K562 (cell line): ENCODE results near the gene LEPROT. TPM values are rescaled to one million over a fixed set of nuclear protein-coding genes. Genes with fewer than 3 reads are reported as not detected.

Experiments used
- CREB3L1 ChIP-seq: fragments of 450-650 bp; IDR thresholded peaks from 2 replicates; pipeline ENCODE4 v1.6.1; 2014; ENCODE audit warnings: low read depth, mild to moderate bottlenecking, moderate library complexity, borderline replicate concordance
- E2F4 ChIP-seq: sonication (generic); formaldehyde crosslinking; IDR thresholded peaks from 2 replicates; pipeline ENCODE4 v1.8.0; 2022; ENCODE audit warnings: mild to moderate bottlenecking, low read depth, missing genetic modification reagents
- MNT ChIP-seq, 2 experiments: fragments of 450-650 bp; conservative IDR thresholded peaks; 2 replicates each; pipeline ENCODE4 v1.6.1; 2017; ENCODE audit warnings: mild to moderate bottlenecking in 2 of 2, moderate library complexity in 2 of 2
- NCOA1 ChIP-seq: fragments of 450-650 bp; IDR thresholded peaks from 2 replicates; pipeline ENCODE4 v1.6.1; 2016; ENCODE audit warnings: low read depth
- NFATC3 ChIP-seq: fragments of 450-650 bp; IDR thresholded peaks from 2 replicates; pipeline ENCODE4 v1.6.1; 2017; ENCODE audit warnings: mild to moderate bottlenecking
- PKNOX1 ChIP-seq: fragments of 450-650 bp; IDR thresholded peaks from 2 replicates; pipeline ENCODE4 v1.6.1; 2016
- SRF ChIP-seq, 2 experiments: fragments of 250-450, 450-650 bp in 1 of 2; sonication (Bioruptor Pico) in 1 of 2; sonication (generic) in 1 of 2; formaldehyde crosslinking; IDR thresholded peaks; 2 replicates each; pipeline versions ENCODE4 v1.5.0 to v1.5.1; 2020 to 2022; ENCODE audit warnings: mild to moderate bottlenecking in 1 of 2, missing genetic modification reagents in 1 of 2
- TAL1 ChIP-seq: fragments of 450-650 bp; IDR thresholded peaks from 2 replicates; pipeline ENCODE4 v1.6.1; 2016; ENCODE audit warnings: mild to moderate bottlenecking
- TBL1XR1 ChIP-seq, 2 experiments: IDR thresholded peaks; 2 replicates each; pipeline ENCODE4 v1.6.1; 2012; ENCODE audit warnings: improper control_type of control experiment in 2 of 2, low read length in 2 of 2, mild to moderate bottlenecking in 1 of 2
- TBP ChIP-seq: optimal IDR thresholded peaks from 2 replicates; pipeline ENCODE3; 2011; ENCODE audit warnings: low read depth, low read length, improper control_type of control experiment
- ZNF146 ChIP-seq: IDR thresholded peaks from one replicate; pipeline ENCODE4 v1.6.1; 2018; ENCODE audit warnings: missing compliant biosample characterization; ENCODE audit not compliant: unreplicated experiment
- ZNF586 ChIP-seq: fragments of 450-650 bp; formaldehyde crosslinking; conservative IDR thresholded peaks from 2 replicates; pipeline ENCODE4 v1.4.0; 2020; ENCODE audit warnings: mild to moderate bottlenecking, moderate library complexity
- ZNF766 ChIP-seq: fragments of 200-800 bp; sonication (Bioruptor generic); conservative IDR thresholded peaks from 2 replicates; pipeline ENCODE4 v1.6.1; 2016; ENCODE audit warnings: missing genetic modification characterization, missing compliant biosample characterization
- polyA plus RNA-seq, 8 experiments: library from polyadenylated mRNA; depleted of rRNA in 4 of 8; stranded (reverse) in 5 of 8; unstranded in 3 of 8; fragments of >200 nt; fragmentation: Nextera tagmentation in 2 of 8; fragmentation: Illumina TruSeq in 1 of 8; extraction: Ambion mirVana in 2 of 8; extraction: Trizol in 1 of 8; gene quantifications; 2 replicates each; pipeline versions ENCODE4 v1.2.1 to v1.2.3, GENCODE V29; 2011 to 2014; ENCODE audit warnings: inconsistent platforms in 1 of 8, missing spikeins in 1 of 8
- total RNA-seq, 7 experiments: library from RNA; depleted of rRNA in 6 of 7; stranded (reverse); fragments of >200 nt in 6 of 7; fragmentation: Illumina TruSeq in 2 of 7; extraction: Trizol in 2 of 7; gene quantifications; 2 replicates each; pipeline versions ENCODE4 v1.2.1 to v1.2.3, GENCODE V29; 2011 to 2021; ENCODE audit warnings: low replicate concordance in 1 of 7
- TF ChIP-seq, protein P1 (sequence below): IDR thresholded peaks from 3 replicates; pipeline ENCODE4 v1.6.1; 2011; ENCODE audit warnings: borderline replicate concordance, mild to moderate bottlenecking, moderate library complexity; ENCODE audit not compliant: insufficient read length; ENCODE audit errors: extremely low read depth

LEPROT gene
- total and polyA plus RNA-seq, 9 of the 15 experiments (the other 6 are each of a cell fraction or from before 2014, with no cell fraction given): 28.1 to 97.5 (median 45.8) TPM

GRCh38 chr1:65419681-65420589 lies 533 bp upstream of the LEPROT start (continued):
- TF ChIP-seq CREB3L1 (peak; percentile 44; the same call in 1 of the 2 replicates), ZNF146 (no peak), SRF (CRISPR knock-in tag; IDR thresholded peaks at IDR 0.05) (peak in 1 of 2 experiments; percentile 26; a peak in 1 of 4 replicates), E2F4 (CRISPR knock-in tag) (no peak), TAL1 (no peak; the same call in 1 of the 2 replicates), MNT (conservative IDR thresholded peaks at IDR 0.05) (peak; percentile 31 to 66; a peak in 2 of 4 replicates), ZNF586 (CRISPR knock-in tag) (no peak), TBP (peak; percentile 64), NCOA1 (0 out of 2 replicates have a peak, but pooled peaks have one; percentile 9), ZNF766 (peak; percentile 80), TBL1XR1 (IDR thresholded peaks at IDR 0.05; ENCODE audit: low read length in 2 of 2) (no peak), PKNOX1 (peak; percentile 78), NFATC3 (no peak)
- TF ChIP-seq, protein P1, sequence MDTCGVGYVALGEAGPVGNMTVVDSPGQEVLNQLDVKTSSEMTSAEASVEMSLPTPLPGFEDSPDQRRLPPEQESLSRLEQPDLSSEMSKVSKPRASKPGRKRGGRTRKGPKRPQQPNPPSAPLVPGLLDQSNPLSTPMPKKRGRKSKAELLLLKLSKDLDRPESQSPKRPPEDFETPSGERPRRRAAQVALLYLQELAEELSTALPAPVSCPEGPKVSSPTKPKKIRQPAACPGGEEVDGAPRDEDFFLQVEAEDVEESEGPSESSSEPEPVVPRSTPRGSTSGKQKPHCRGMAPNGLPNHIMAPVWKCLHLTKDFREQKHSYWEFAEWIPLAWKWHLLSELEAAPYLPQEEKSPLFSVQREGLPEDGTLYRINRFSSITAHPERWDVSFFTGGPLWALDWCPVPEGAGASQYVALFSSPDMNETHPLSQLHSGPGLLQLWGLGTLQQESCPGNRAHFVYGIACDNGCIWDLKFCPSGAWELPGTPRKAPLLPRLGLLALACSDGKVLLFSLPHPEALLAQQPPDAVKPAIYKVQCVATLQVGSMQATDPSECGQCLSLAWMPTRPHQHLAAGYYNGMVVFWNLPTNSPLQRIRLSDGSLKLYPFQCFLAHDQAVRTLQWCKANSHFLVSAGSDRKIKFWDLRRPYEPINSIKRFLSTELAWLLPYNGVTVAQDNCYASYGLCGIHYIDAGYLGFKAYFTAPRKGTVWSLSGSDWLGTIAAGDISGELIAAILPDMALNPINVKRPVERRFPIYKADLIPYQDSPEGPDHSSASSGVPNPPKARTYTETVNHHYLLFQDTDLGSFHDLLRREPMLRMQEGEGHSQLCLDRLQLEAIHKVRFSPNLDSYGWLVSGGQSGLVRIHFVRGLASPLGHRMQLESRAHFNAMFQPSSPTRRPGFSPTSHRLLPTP: no peak
